ENCODE measurements around the gene ZSCAN5A. TPM values are rescaled to one million over a fixed set of nuclear protein-coding genes. Genes with fewer than 3 reads are reported as not detected.

Gene ZSCAN5A
- total and polyA plus RNA-seq, 4 donors: 5.5 to 17.4 (median 10.1) TPM

- no peak for DNase-seq
- no peaks in the 10 kb centered on the region for H3K4me1 ChIP-seq (ENCODE audit: control insufficient read depth in 5 of 5, insufficient read depth in 5 of 5, low read length in 5 of 5)
- no peak overlapping the region for H3K9ac ChIP-seq (ENCODE audit: insufficient read depth in 1 of 2, low read length in 2 of 2)
- no peak for ATAC-seq (ENCODE audit: insufficient read depth, low FRiP score)
- no peaks in the 10 kb centered on the region for H3K27me3 ChIP-seq (ENCODE audit: control insufficient read depth in 3 of 3, insufficient read depth in 3 of 3, low read length in 2 of 3)
- no peaks in the 10 kb centered on the region for H3K9me3 ChIP-seq (ENCODE audit: control insufficient read depth in 4 of 4, insufficient read depth in 3 of 4, low read length in 3 of 4)
- WGBS, 2 donors: 81 to 94% methylated on average over 4 of the region's 4 CpGs
- no peak overlapping the region for H3K27ac ChIP-seq (ENCODE audit: low read depth in 1 of 2, low read length in 1 of 2)
- no peak overlapping the region for H3K4me3 ChIP-seq
- peaks cover 0 to 4% (median 1%) of the 10 kb centered on the region in 4 donors for H3K36me3 ChIP-seq (ENCODE audit: control insufficient read depth in 4 of 4, insufficient read depth in 4 of 4, low read length in 4 of 4)
- no peak for TF ChIP-seq CTCF (IDR thresholded peaks at IDR 0.05; ENCODE audit: control extremely low read depth, extremely low read depth)
These were observed 31.8 kb downstream of the ZSCAN5A start for GRCh38 chr19:56282809-56283208.

GRCh38 chr19:56273563-56274117, 41.0 kb downstream of the ZSCAN5A start:
- DNase-seq (peak in 1 of 3 donors; percentile 7), ATAC-seq (ENCODE audit: insufficient read depth, low FRiP score) (no peak)
- H3K9ac ChIP-seq (ENCODE audit: insufficient read depth in 1 of 2, low read length in 2 of 2): no peak overlapping the region
- peaks cover 0 to 22% (median 5%) of the 10 kb centered on the region in 5 donors for H3K4me1 ChIP-seq (ENCODE audit: control insufficient read depth in 5 of 5, insufficient read depth in 5 of 5, low read length in 5 of 5)
- peaks cover 0 to 9% (median 5%) of the 10 kb centered on the region in 4 donors for H3K36me3 ChIP-seq (ENCODE audit: control insufficient read depth in 4 of 4, insufficient read depth in 4 of 4, low read length in 4 of 4)
- 46 to 48% methylated on average over 6 of the region's 6 CpGs for WGBS, 2 donors
- TF ChIP-seq CTCF (IDR thresholded peaks at IDR 0.05; ENCODE audit: control extremely low read depth, extremely low read depth): no peak
- no peaks in the 10 kb centered on the region for H3K9me3 ChIP-seq (ENCODE audit: control insufficient read depth in 4 of 4, insufficient read depth in 3 of 4, low read length in 3 of 4)
- no peak overlapping the region for H3K27ac ChIP-seq (ENCODE audit: low read depth in 1 of 2, low read length in 1 of 2)
- no peak overlapping the region for H3K4me3 ChIP-seq
- no peaks in the 10 kb centered on the region for H3K27me3 ChIP-seq (ENCODE audit: control insufficient read depth in 3 of 3, insufficient read depth in 3 of 3, low read length in 2 of 3)

- TF ChIP-seq CTCF (IDR thresholded peaks at IDR 0.05; ENCODE audit: control extremely low read depth, extremely low read depth): no peak
- no peak for ATAC-seq (ENCODE audit: insufficient read depth, low FRiP score)
- H3K4me1 ChIP-seq (ENCODE audit: control insufficient read depth in 5 of 5, insufficient read depth in 5 of 5, low read length in 5 of 5): peaks cover 0 to 22% (median 5%) of the 10 kb centered on the region in 5 donors
- peaks cover 0 to 8% (median 3%) of the 10 kb centered on the region in 4 donors for H3K36me3 ChIP-seq (ENCODE audit: control insufficient read depth in 4 of 4, insufficient read depth in 4 of 4, low read length in 4 of 4)
- WGBS, 2 donors: 83 to 91% methylated on average over 6 of the region's 6 CpGs
- H3K9me3 ChIP-seq (ENCODE audit: control insufficient read depth in 4 of 4, insufficient read depth in 3 of 4, low read length in 3 of 4): no peaks in the 10 kb centered on the region
- H3K9ac ChIP-seq (ENCODE audit: insufficient read depth in 1 of 2, low read length in 2 of 2): no peak within 1 kb of the TSS
- H3K27ac ChIP-seq (ENCODE audit: low read depth in 1 of 2, low read length in 1 of 2): no peak within 1 kb of the TSS
- H3K27me3 ChIP-seq (ENCODE audit: control insufficient read depth in 3 of 3, insufficient read depth in 3 of 3, low read length in 2 of 3): no peaks in the 10 kb centered on the region
- H3K4me3 ChIP-seq: no peak within 1 kb of the TSS
- peak in 2 of 3 donors; percentile 62 for DNase-seq
These were observed 42.4 kb downstream of the ZSCAN5A start, which contains the start of gene EDDM13 for GRCh38 chr19:56272161-56272798. Gene EDDM13 (plus strand): TSS chr19:56272748. CDS start chr19:56272835, 87 bp downstream.
